SK-N-SH (cell line): Measurements from ENCODE around the gene ADGRG3.

Experiments used
- CTCF ChIP-seq: fragments of 200-600 bp; sonication (generic); IDR thresholded peaks from 2 replicates; pipeline ENCODE4 v1.6.1; 2017; ENCODE audit warnings: antibody characterized with exemption, mild to moderate bottlenecking, moderate library complexity
- EP300 ChIP-seq, 2 experiments: IDR thresholded peaks; 2 replicates each; pipeline versions ENCODE4 v1.4.0 to v1.6.1; 2012; ENCODE audit warnings: borderline replicate concordance in 1 of 2, low read depth in 1 of 2, low read length in 1 of 2
- RFX5 ChIP-seq: IDR thresholded peaks from 2 replicates; pipeline ENCODE4 v1.6.1; 2012; ENCODE audit warnings: mild to moderate bottlenecking, improper control_type of control experiment, low read length

- TF ChIP-seq RFX5 (no peak), EP300 (IDR thresholded peaks at IDR 0.05; ENCODE audit: borderline replicate concordance in 1 of 2, low read depth in 1 of 2, low read length in 1 of 2) (no peak), CTCF (no peak)
Observed at GRCh38 chr16:57685633-57686032, 17.5 kb downstream of the ADGRG3 start.
